K562 (cell line): Measurements from ENCODE around the gene CLEC3B. TPM values are rescaled to one million over a fixed set of nuclear protein-coding genes. Genes with fewer than 3 reads are reported as not detected.

Source experiments
- CHD2 ChIP-seq: IDR thresholded peaks from 2 replicates; pipeline ENCODE4 v1.6.1; 2011; ENCODE audit warnings: low read depth, low read length
- HMG20A ChIP-seq: fragments of 450-650 bp; formaldehyde crosslinking; conservative IDR thresholded peaks from 2 replicates; pipeline ENCODE4 v1.4.0; 2020; ENCODE audit warnings: mild to moderate bottlenecking, mixed read lengths
- KLF6 ChIP-seq: fragments of 250-450 bp; sonication (Bioruptor Pico); IDR thresholded peaks from 2 replicates; pipeline ENCODE4 v1.4.0; 2020; ENCODE audit warnings: mild to moderate bottlenecking, moderate library complexity, borderline replicate concordance
- MCM3 ChIP-seq: fragments of 450-650 bp; IDR thresholded peaks from 2 replicates; pipeline ENCODE4 v1.6.1; 2016
- MEF2D ChIP-seq: conservative IDR thresholded peaks from 2 replicates; pipeline ENCODE4 v1.6.1; 2016; ENCODE audit warnings: low read depth, missing genetic modification characterization, missing compliant biosample characterization
- RBFOX2 ChIP-seq: fragments of 200-400 bp; formaldehyde crosslinking; IDR thresholded peaks from 2 replicates; pipeline ENCODE4 v1.6.1; 2017; ENCODE audit warnings: low read depth, mild to moderate bottlenecking, low read length, moderate library complexity
- SAFB2 ChIP-seq: fragments of 200-400 bp; formaldehyde crosslinking; IDR thresholded peaks from 2 replicates; pipeline ENCODE4 v1.6.1; 2018; ENCODE audit warnings: borderline replicate concordance, low read length, low read depth, moderate library complexity; ENCODE audit not compliant: severe bottlenecking
- SUPT5H ChIP-seq: fragments of 450-650 bp; IDR thresholded peaks from 2 replicates; pipeline ENCODE4 v1.6.1; 2016
- TCF7 ChIP-seq: sonication (generic); IDR thresholded peaks from 2 replicates; pipeline ENCODE4 v1.6.1; 2016; ENCODE audit warnings: antibody characterized with exemption, borderline replicate concordance
- ZNF507 ChIP-seq: conservative IDR thresholded peaks from 2 replicates; pipeline ENCODE4 v1.6.1; 2017; ENCODE audit warnings: missing genetic modification characterization, missing compliant biosample characterization
- ZNF764 ChIP-seq: fragments of 250-450 bp; sonication (Bioruptor Pico); IDR thresholded peaks from 2 replicates; pipeline ENCODE4 v1.4.0; 2020; ENCODE audit warnings: low read depth, mild to moderate bottlenecking, moderate library complexity
- polyA plus RNA-seq, 8 experiments: library from polyadenylated mRNA; depleted of rRNA in 4 of 8; stranded (reverse) in 5 of 8; unstranded in 3 of 8; fragments of >200 nt; fragmentation: Nextera tagmentation in 2 of 8; fragmentation: Illumina TruSeq in 1 of 8; extraction: Ambion mirVana in 2 of 8; extraction: Trizol in 1 of 8; gene quantifications; 2 replicates each; pipeline versions ENCODE4 v1.2.1 to v1.2.3, GENCODE V29; 2011 to 2014; ENCODE audit warnings: inconsistent platforms in 1 of 8, missing spikeins in 1 of 8
- total RNA-seq, 7 experiments: library from RNA; depleted of rRNA in 6 of 7; stranded (reverse); fragments of >200 nt in 6 of 7; fragmentation: Illumina TruSeq in 2 of 7; extraction: Trizol in 2 of 7; gene quantifications; 2 replicates each; pipeline versions ENCODE4 v1.2.1 to v1.2.3, GENCODE V29; 2011 to 2021; ENCODE audit warnings: low replicate concordance in 1 of 7
- TF ChIP-seq, protein P1 (sequence below): sonication (generic); formaldehyde crosslinking; IDR thresholded peaks from 2 replicates; pipeline ENCODE4 v1.8.0; 2022; ENCODE audit warnings: mild to moderate bottlenecking, missing genetic modification reagents, borderline replicate concordance
- TF ChIP-seq, protein P2 (sequence below): fragments of 250-450 bp; sonication (Bioruptor Pico); IDR thresholded peaks from 2 replicates; pipeline ENCODE4 v1.8.0; 2022; ENCODE audit warnings: inconsistent platforms
- TF ChIP-seq, protein P3 (sequence below), 2 experiments: fragments of 450-650 bp; formaldehyde crosslinking in 1 of 2; IDR thresholded peaks; 2 replicates each; pipeline versions ENCODE4 v1.4.0 to v1.6.1; 2014 to 2020; ENCODE audit warnings: mild to moderate bottlenecking in 2 of 2, borderline replicate concordance in 1 of 2, low read depth in 1 of 2
- TF ChIP-seq, protein P4 (sequence below): sonication (generic); formaldehyde crosslinking; IDR thresholded peaks from 2 replicates; pipeline ENCODE4 v1.8.1; 2022; ENCODE audit warnings: missing genetic modification reagents

The CLEC3B gene
- total and polyA plus RNA-seq, 9 of the 15 experiments (the other 6 are each of a cell fraction or from before 2014, with no cell fraction given) = not detected

- TF ChIP-seq RBFOX2 (no peak), CHD2 (no peak), HMG20A (CRISPR knock-in tag) (peak; percentile 83), TCF7 (no peak), SUPT5H (no peak), ZNF764 (CRISPR knock-in tag) (no peak), MCM3 (no peak), SAFB2 (no peak), MEF2D (tag) (peak; percentile 96), ZNF507 (tag) (no peak), KLF6 (CRISPR knock-in tag) (peak; percentile 97)
- TF ChIP-seq, protein P1, sequence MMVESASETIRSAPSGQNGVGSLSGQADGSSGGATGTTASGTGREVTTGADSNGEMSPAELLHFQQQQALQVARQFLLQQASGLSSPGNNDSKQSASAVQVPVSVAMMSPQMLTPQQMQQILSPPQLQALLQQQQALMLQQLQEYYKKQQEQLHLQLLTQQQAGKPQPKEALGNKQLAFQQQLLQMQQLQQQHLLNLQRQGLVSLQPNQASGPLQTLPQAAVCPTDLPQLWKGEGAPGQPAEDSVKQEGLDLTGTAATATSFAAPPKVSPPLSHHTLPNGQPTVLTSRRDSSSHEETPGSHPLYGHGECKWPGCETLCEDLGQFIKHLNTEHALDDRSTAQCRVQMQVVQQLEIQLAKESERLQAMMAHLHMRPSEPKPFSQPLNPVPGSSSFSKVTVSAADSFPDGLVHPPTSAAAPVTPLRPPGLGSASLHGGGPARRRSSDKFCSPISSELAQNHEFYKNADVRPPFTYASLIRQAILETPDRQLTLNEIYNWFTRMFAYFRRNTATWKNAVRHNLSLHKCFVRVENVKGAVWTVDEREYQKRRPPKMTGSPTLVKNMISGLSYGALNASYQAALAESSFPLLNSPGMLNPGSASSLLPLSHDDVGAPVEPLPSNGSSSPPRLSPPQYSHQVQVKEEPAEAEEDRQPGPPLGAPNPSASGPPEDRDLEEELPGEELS (CRISPR knock-in tag) = no peak
- TF ChIP-seq, protein P2, sequence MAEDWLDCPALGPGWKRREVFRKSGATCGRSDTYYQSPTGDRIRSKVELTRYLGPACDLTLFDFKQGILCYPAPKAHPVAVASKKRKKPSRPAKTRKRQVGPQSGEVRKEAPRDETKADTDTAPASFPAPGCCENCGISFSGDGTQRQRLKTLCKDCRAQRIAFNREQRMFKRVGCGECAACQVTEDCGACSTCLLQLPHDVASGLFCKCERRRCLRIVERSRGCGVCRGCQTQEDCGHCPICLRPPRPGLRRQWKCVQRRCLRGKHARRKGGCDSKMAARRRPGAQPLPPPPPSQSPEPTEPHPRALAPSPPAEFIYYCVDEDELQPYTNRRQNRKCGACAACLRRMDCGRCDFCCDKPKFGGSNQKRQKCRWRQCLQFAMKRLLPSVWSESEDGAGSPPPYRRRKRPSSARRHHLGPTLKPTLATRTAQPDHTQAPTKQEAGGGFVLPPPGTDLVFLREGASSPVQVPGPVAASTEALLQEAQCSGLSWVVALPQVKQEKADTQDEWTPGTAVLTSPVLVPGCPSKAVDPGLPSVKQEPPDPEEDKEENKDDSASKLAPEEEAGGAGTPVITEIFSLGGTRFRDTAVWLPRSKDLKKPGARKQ = no peak
- TF ChIP-seq, protein P3, sequence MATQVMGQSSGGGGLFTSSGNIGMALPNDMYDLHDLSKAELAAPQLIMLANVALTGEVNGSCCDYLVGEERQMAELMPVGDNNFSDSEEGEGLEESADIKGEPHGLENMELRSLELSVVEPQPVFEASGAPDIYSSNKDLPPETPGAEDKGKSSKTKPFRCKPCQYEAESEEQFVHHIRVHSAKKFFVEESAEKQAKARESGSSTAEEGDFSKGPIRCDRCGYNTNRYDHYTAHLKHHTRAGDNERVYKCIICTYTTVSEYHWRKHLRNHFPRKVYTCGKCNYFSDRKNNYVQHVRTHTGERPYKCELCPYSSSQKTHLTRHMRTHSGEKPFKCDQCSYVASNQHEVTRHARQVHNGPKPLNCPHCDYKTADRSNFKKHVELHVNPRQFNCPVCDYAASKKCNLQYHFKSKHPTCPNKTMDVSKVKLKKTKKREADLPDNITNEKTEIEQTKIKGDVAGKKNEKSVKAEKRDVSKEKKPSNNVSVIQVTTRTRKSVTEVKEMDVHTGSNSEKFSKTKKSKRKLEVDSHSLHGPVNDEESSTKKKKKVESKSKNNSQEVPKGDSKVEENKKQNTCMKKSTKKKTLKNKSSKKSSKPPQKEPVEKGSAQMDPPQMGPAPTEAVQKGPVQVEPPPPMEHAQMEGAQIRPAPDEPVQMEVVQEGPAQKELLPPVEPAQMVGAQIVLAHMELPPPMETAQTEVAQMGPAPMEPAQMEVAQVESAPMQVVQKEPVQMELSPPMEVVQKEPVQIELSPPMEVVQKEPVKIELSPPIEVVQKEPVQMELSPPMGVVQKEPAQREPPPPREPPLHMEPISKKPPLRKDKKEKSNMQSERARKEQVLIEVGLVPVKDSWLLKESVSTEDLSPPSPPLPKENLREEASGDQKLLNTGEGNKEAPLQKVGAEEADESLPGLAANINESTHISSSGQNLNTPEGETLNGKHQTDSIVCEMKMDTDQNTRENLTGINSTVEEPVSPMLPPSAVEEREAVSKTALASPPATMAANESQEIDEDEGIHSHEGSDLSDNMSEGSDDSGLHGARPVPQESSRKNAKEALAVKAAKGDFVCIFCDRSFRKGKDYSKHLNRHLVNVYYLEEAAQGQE (IDR thresholded peaks at IDR 0.05; ENCODE audit: borderline replicate concordance) = no peak
- TF ChIP-seq, protein P3 (CRISPR knock-in tag; IDR thresholded peaks at IDR 0.05; ENCODE audit: low read depth) = 0 out of 2 replicates have a peak, but pooled peaks have one; percentile 48
- TF ChIP-seq, protein P4, sequence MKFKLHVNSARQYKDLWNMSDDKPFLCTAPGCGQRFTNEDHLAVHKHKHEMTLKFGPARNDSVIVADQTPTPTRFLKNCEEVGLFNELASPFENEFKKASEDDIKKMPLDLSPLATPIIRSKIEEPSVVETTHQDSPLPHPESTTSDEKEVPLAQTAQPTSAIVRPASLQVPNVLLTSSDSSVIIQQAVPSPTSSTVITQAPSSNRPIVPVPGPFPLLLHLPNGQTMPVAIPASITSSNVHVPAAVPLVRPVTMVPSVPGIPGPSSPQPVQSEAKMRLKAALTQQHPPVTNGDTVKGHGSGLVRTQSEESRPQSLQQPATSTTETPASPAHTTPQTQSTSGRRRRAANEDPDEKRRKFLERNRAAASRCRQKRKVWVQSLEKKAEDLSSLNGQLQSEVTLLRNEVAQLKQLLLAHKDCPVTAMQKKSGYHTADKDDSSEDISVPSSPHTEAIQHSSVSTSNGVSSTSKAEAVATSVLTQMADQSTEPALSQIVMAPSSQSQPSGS (CRISPR knock-in tag) = no peak
Observed at GRCh38 chr3:45054196-45054857, 28.2 kb downstream of the CLEC3B start (continued).
